ENCODE results near the gene CERS6. TPM values are rescaled to one million over a fixed set of nuclear protein-coding genes. Genes with fewer than 3 reads are reported as not detected.

Gene CERS6
- total and polyA plus RNA-seq, 10 of the 15 experiments (the other 5 are each of a cell fraction or from before 2014, with no cell fraction given), result 1.3 to 20.4 (median 14.1) TPM

GRCh38 chr2:168742258-168742932 lies 286.3 kb downstream of the CERS6 start:
- in situ Hi-C loops (cut with MboI) (no loop called here), intact Hi-C loops (cut with micrococcal nuclease; ENCODE audit: unreplicated experiment) (no loop called here)
- no peak overlapping the region for H3K4me3 ChIP-seq
- ATAC-seq, result no peak
- POLR2A ChIA-PET, result no interaction called here
- FAIRE-seq, result no peak
- H3K27ac ChIP-seq (ENCODE audit: control insufficient read depth, insufficient read depth), result no peak overlapping the region
- no peaks in the 10 kb centered on the region for H3K4me1 ChIP-seq (ENCODE audit: control insufficient read depth, insufficient read depth, low read length)
- no peaks in the 10 kb centered on the region for H3K36me3 ChIP-seq (ENCODE audit: control insufficient read depth in 2 of 2, insufficient read depth in 2 of 2, low read length in 1 of 2)
- 96% methylated on average over 4 of the region's 4 CpGs for WGBS (ENCODE audit: insufficient coverage, insufficient replicate concordance, low lambda C conversion rate, missing lambda C conversion rate)
- RAD21 ChIA-PET (ENCODE audit: unreplicated experiment), result no interaction called here
- SMC1A ChIA-PET (ENCODE audit: uncharacterized antibody, unreplicated experiment), result interaction anchor here (0.5 kb wide), 1 partner anchor 224 kb away, joined by 3 read pairs; no protein-coding TSS in a partner anchor
- CTCF ChIA-PET, result interaction anchor here (1.5 kb wide), 1 partner anchor 36 kb away, joined by 3 read pairs; no protein-coding TSS in a partner anchor
- no peaks in the 10 kb centered on the region for H3K27me3 ChIP-seq (replicated peaks in 1 of 2; ENCODE audit: control insufficient read depth in 2 of 2, insufficient read depth in 2 of 2, low read length in 1 of 2)
- no peaks in the 10 kb centered on the region for H3K9me3 ChIP-seq (replicated peaks; ENCODE audit: control insufficient read depth, insufficient read depth, low read length)
- no peak overlapping the region for H3K9ac ChIP-seq (ENCODE audit: control insufficient read depth, insufficient read depth, low read length)
- H3K79me2 ChIP-seq (ENCODE audit: control insufficient read depth, insufficient read depth, low read length), result no peaks in the 10 kb centered on the region
- BruUV-seq (replicated peaks), result no TSS peak
- H2AFZ ChIP-seq (ENCODE audit: control insufficient read depth, low read depth, low read length), result no peak overlapping the region
- H3K4me2 ChIP-seq (ENCODE audit: control insufficient read depth, insufficient read depth), result no peak overlapping the region
- no peak for DNase-seq (ENCODE audit: low read depth, low spot score)
- H4K20me1 ChIP-seq (ENCODE audit: control insufficient read depth, insufficient read depth), result no peaks in the 10 kb centered on the region
- no peak for TF ChIP-seq FOXM1 (IDR thresholded peaks at IDR 0.05; ENCODE audit: low read depth, low read length)
- TF ChIP-seq NFXL1 (IDR thresholded peaks at IDR 0.05; ENCODE audit: borderline replicate concordance), result no peak
- TF ChIP-seq ZBTB4 (CRISPR knock-in tag; IDR thresholded peaks at IDR 0.05), result no peak
- TF ChIP-seq MXI1 (IDR thresholded peaks at IDR 0.05; ENCODE audit: low read depth, low read length), result no peak
- TF ChIP-seq RFX5 (IDR thresholded peaks at IDR 0.05; ENCODE audit: low read depth, low read length), result no peak
- no peak for TF ChIP-seq KAT2A (conservative IDR thresholded peaks at IDR 0.05; ENCODE audit: control insufficient read depth, low read depth, low read length)
- TF ChIP-seq NKRF (conservative IDR thresholded peaks at IDR 0.05), result no peak
- TF ChIP-seq CEBPZ (IDR thresholded peaks at IDR 0.05; ENCODE audit: low read depth, low read length), result no peak
- no peak for TF ChIP-seq ATF2 (IDR thresholded peaks at IDR 0.05; ENCODE audit: low read length)
- no peak for TF ChIP-seq GABPA (IDR thresholded peaks at IDR 0.05; ENCODE audit: low read depth)
- no peak for TF ChIP-seq NR2F1 (conservative IDR thresholded peaks at IDR 0.05)
- no peak for TF ChIP-seq SUZ12 (IDR thresholded peaks at IDR 0.05; ENCODE audit: unreplicated experiment)
- no peak for TF ChIP-seq LARP7 (IDR thresholded peaks at IDR 0.05)
- TF ChIP-seq YY1 (IDR thresholded peaks at IDR 0.05; ENCODE audit: low read depth, low read length), result no peak

Measured in GM12878 (cell line).